Globus pallidus (tissue), 1 donor: ENCODE results near the gene CPB2.

Experiments used
- DNase-seq: peaks from one replicate; pipeline ENCODE4 v3.0.0-alpha.2; 2015; ENCODE audit warnings: low spot score

CPB2 gene

DNA sequence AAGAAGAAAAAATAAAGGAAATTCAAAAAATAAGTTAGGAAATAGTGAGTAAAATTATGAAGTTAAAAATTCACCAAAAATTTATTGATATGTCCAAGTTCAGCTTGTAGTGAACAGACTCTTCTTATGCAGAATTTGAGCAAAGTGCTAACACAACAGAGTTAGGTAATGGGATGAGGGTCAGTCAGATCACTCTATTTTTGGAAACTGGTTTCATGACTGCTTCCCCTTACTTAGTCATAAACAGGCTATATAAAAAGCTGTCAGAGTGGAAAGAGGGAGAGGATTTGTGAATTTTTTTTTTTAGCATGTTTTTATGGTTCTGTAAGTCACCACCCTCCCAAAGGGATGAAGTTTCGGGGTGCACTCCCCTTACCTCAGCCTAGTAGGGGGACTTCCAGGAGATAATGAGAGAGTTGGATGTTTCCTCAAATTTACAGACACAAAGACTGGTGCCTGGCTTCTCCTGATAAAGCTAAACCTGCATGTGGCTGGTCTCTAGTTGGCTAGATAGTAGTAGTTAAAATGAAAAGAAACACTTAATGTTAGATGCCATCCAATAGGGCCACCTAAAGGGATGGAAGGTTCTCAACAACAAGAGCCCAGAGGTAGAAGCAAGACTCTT is 4.5 kb downstream of the CPB2 start:
- DNase-seq, result no peak

DNA sequence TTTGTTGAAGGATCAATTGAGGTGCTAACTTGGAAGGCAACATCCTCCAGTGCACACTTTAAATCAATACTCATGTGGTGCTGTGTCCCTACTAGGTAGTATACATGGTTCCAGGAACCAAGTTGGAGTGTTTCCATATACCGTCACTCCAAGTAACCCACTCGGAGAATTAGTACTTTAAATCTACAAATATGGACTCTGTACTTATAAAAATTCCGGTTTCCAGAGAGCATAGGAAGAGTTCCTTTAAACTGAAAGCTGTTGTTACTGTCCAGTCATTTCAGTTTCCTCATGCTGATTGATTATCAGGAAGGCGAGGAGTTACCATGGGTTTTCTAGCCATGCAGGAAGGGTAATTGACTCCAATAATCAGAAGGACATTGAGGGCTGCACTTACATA is 7.2 kb downstream of the CPB2 start:
- no peak for DNase-seq

DNA sequence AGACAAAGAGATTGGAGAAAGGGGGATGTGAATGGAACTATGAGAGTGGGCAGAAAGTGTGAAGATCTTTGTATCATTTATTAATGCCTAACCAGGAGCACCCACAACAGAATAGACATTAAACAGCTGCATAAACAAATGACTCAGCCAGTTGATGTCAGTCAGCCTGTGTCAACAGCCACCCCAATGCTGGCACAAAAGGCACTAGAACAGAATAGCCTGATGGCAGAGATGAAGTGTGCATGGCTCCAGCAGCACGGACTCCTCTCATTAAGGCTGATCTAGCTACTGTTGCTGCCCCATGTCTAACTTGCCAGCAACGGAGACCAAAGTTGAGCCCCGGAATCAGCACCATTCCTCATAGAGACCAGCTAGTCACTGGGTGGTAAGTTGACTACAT is 7.8 kb downstream of the CPB2 start:
- DNase-seq, result peak; percentile 86

DNA sequence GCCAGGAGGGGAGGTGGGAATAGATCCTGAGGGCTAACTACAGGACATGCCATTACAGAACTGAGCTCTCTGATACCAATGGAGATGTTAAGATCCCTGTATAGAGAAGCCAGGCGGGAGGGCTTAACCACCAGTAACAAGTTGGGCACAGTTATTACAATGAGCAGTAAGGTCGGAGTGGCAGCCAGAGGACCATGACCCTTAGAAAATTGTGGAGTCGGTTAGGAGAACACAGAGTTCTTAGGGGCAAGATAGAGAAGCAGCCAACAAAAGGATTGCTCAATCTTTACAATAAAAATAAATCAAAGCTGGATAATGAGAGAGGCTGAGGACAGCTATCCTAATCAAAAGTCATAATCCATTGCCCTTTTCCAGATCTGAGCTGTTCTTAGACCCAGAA is 10.4 kb downstream of the CPB2 start:
- no peak for DNase-seq

DNA sequence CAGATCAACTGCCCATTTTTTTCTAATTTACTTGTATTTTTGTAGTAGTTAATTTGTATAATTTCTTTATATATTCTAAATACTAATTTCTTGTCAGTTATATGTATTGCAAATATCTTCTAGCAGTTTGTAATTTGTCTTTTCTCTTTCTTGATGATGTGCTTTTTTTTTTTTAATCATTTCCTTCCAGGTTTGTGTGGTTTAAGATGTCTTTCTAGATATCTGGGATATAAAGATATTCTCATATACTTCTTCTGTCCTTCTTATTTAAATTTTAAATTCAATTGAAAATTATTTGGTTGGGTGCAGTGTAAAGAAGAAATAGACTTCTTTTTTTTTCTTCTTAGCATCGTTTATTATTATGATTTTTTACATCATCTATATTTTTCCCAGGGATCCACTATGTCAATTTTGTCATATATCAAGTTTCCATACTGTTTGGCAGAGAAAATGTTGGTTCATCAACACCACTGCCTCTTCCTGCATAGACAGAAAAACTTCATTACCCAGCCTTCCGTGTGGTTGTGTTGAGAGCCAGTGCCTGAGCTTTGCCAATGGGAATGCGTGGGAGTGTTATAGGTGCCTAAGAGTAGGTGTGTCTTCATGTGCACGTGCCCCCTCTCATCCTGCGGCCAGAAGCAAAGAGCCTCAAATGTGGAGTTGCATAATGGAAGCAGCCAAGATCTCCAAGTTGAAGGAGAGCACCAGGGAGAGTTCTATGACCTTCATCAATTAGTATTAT is 15.8 kb downstream of the CPB2 start:
- no peak for DNase-seq

DNA sequence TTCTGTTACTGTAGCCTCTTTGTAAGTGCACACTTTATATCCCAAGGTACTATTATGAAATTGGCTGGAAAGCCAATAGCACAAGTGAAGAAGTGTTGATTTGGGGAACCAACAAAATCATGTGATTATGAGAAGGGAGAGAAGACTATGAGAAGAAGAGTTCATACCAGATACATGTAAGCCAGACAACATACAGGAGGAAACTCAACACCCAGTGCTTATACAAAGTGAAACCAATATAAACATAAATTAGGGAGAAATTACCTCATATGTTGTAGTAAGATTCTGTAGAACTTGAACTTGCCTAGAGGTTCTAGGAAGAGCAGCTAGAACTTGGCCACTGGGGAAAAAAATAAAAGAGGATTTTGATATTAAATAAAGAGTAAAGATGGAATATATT is 17.4 kb downstream of the CPB2 start:
- DNase-seq, result no peak

DNA sequence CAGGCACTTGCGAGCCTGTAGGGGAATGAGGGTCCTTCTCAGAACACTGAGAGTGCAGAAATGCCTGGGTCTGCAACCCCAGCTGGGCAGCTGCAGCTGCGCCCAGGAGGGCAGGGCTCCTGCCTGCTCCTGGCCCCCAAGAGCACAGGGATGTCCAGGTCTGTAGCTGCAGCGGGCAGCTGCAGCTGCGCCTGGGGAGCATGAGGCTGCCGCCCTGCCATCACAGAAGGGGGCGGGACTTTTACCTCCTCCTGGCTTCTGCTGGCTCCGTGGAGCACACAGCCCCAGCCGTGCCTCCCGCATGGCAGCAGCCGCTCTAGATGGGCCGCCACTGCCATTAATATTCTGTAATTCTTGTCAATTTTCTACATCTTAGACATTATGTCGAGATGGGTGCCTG is 17.8 kb downstream of the CPB2 start:
- no peak for DNase-seq

DNA sequence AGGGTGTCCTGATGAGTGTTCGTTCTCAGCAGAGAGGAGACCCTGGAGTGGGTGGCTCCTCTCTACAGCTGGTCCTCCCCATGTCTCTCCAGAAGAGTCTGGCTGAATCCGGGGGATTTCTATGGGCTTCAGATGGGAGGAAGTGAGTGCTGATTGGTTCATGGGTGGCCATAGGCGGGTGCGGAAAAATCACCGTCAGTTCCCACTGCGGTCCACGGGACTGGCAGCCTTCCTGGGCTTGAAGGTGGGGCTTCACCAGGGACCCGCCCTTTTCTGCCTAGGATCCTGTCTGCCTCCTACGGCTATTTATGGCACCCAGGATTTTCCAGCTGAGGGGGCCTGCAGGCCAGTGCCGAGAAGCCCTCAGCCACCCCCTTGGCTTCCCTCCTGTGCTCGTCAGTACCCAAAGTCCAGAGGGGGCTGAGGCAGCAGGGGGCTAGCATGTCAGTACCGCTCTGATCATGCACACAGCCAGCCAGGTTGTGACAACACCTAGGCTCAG is 18.4 kb downstream of the CPB2 start:
- DNase-seq, result no peak

DNA sequence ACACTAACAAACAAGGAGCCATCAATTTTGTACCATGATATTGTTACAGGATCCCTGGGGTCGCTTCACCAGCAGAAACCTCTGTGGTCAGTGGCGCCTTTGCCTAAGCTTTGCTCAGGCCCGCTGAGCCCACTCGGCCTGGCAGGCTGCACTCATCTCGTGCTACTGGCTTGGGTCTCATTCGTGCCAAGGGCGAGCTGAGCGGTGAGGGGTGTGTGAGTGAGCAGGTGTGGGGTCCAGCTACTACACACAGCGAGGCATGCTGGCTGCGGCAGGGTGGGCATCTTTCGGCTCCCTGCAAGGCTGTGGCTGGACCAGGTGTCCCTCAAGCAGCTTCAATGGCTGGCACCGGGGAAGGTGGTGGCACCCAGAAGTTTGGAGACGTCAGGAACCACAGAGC is 19.1 kb downstream of the CPB2 start:
- no peak for DNase-seq

DNA sequence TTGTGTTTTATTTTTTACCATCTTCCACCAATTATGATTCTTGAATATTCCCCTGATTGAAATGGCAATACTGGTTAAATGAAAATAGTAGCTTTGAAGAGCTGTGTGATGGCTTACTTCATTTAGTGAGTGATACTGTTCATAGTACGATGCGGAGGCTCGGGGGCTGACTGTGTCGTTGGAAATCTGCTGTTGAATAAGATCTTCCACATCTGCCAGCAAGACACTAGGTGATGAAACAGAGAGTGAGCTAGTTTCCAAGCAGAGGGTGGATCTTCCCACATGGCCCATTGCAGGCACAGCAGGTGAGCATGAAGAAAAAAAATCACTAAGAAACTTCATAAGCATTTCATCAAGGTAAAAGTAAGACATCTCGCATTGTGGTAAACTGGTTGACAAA is 22.5 kb downstream of the CPB2 start:
- DNase-seq, result no peak

DNA sequence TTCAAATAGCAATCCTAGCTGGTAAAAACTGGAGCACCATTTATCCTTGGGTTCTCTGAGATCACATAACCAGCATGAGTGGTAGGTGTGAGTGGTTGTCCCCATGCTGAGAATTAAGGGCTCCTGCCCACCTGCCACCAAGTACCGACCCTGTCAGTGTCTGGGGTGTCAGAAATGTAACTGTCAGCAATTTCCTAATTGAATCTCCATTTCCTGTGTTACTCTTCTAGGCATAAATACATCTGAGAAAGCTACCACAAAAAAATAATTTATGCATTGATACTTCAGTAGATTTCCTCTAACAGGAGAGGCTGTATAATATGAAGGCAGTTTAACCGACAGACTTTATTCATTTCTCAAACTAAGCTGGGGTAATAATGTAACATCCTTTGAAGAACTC is 25.1 kb downstream of the CPB2 start:
- DNase-seq, result no peak

DNA sequence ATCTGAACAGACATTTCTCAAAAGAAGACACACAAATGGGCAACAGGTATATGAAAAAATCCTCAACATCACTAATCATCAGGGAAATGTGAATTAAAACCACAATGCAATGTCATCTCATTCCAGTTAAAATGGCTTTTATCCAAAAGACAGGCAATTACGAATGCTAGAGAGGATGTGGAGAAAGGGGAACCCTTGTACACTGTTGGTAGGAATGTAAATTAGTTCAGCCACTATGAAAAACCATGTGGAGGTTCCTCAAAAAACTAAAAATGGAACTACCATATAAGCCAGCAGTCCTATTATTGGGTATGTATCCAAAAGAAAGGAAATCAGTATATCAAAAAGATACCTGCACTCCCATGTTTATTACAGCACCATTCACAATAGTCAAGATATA is 27.6 kb downstream of the CPB2 start:
- DNase-seq, result no peak

DNA sequence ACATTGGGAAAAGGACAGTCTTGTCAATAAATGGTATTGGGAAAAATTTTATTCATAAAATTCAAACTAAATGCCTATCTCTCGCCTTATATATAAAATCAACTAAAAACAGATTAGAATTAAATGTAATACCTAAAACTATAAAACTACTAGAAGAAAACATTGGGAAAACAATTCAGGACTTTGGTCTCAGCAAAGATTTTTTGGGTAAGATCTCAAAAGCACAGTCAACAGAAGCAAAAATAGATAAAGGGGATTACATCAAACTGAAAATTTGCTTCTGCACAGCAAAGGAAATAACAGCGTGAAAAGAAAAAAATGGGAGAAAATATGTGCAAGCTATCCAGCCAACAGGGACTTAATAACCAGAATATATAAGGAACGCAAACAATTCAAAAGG is 28.0 kb downstream of the CPB2 start:
- no peak for DNase-seq

DNA sequence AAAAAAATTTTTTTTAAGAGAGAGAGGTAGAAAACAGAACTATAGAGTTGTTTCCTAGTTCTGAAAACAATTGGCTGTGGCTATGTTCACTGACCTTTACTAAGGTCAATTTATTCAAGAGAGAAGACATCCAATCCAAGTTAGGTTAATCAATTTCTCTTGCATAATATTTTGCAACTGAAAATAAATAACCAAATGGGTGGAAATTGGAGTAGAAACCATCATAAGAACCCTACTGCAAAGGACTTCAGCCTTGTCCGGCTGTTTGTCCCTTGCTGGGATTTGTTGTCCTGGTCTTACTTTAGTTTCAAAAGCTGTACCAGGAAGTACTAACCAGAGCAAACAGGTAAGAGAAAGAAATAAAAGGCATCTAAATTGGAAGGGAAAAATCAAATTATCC is 29.0 kb downstream of the CPB2 start:
- no peak for DNase-seq

DNA sequence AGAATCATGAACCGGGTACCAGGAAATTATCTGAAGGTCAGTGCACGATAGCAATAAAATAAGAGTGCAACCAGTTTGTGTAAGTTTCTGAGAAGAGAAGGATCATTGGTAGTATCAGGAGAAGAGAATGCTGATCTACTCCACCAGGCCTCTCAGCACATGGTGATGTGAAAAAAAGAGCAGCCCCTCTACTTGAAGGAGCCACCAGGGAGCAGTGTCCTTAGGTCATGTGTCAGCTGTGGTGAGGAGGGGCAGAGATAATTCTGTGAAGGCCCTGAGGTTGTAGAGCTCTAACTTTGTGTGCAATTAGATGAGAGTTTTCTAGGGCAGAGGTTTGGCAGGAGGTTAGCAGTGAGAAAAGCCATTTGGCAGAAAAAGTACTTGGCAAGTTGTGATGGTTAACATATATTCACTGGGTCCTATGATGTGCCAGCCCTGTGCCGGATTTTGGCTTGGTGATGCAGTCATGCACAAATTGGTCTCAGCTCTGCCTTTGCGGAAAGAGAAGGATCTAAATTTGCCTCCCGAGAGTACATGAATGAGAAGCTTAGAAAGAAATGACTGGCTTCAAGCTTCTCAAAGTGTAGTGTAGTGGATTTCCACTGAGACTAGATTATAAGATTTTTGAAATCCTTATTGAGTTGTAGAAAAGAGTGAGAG is 33.1 kb downstream of the CPB2 start:
- DNase-seq, result no peak

DNA sequence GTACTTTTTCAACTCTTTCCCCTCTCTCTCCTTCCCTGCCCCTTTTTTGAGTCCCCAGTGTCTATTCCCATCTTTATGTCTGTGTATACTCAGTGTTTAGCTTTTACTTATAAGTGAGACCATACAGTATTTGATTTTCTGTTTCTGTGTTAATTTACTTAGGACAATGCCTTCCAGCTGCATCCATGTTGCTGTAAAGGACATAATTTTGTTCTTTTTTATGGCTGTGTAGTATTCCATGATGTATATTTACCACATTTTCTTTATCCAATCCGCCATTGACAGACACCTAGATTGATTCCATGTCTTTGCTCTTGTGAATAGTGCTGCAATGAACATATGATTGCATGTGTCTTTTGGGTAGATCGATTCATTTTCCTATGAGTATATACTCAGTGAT is 41.5 kb downstream of the CPB2 start:
- no peak for DNase-seq

DNA sequence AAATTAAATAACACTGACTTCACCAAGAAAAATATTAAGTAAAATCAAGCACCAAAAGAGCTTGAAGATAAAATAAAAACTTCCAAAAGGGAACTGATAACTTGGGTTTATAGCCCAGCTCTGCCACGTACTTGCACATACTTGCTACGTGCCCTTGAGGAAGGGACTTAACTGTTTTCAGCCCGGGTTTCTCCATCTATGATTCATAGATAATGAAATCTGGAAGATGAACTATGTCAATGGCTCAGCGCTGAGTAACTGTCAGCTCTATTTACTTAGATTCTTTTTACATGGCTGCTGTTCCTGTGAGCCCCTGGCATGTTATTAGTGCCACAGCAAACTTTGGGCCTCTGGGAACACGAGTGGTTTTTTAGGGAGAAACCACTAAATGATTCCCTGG is 42.6 kb downstream of the CPB2 start:
- DNase-seq, result no peak

DNA sequence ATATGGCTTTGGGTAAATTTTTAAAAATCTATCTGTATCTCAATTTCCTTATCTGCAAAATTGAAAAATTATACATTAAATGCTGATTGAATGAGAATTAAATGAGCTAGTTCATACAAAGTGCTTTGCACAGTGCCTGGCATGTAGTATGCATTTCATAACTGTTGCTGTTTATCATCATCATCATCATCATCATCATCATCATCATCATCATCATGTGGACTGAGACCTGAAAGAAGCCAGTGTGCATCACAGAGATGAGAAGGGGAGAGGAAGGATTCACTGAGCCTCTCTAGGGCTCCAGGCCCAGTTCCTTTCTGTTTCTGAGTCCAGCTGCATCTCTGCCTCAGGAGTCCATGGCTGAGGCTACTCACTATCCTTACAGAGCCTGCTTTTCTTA is 45.4 kb downstream of the CPB2 start:
- peak; percentile 43 for DNase-seq

DNA sequence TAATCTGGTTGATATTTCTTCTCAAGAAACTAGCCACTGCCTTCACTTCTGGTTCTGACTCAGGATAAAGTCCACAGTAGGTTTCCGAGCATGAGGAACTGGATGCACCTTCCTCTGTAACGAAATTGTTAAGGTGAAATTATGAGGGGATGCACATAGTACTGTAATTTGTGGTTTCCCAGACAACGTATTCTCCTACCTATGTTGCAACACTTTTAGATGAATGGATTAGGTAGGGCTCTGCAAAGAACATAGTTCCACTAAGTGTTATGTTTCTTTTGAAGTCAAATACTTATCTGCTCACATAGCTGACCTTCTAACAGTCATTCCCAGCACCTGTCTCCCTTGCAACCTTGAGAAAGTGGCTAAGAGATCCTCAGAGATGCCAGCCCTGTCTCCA is 46.6 kb downstream of the CPB2 start:
- peak; percentile 17 for DNase-seq

DNA sequence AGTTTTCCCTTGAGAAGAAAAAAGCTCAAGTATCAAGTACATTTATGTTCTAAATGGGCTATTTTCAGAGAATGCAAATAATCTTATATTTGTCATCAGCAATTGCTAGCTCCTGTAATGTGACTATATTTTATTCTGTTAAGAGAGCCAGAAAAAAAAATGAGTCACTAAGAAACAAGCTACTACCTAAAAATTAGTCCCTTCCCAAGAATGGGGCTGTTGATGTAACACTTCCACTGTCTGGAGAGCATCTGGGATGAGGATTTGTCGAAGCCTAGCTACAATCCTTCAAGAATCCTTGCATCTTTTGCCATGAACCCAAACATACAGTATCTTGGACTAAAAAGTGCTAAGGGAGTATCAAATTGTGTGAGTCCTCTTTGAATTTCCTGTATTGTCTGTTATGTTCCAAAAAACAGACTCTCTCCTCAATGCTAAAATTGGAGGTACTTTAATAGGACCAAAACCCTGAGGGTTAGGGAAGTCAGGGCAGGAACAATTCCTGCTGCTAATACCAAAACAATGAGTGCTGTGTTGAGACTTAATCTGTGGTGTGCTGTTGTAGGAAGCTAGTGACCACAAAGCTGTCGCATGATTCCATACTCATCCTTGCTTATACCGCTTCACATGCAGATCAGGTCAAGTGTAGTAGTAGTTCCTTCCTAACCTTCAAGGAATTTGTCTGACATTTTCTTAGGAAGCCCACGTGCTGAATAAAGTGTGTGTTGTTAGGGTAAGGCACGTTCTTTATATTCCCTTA is 47.4 kb downstream of the CPB2 start:
- DNase-seq, result peak; percentile 83

DNA sequence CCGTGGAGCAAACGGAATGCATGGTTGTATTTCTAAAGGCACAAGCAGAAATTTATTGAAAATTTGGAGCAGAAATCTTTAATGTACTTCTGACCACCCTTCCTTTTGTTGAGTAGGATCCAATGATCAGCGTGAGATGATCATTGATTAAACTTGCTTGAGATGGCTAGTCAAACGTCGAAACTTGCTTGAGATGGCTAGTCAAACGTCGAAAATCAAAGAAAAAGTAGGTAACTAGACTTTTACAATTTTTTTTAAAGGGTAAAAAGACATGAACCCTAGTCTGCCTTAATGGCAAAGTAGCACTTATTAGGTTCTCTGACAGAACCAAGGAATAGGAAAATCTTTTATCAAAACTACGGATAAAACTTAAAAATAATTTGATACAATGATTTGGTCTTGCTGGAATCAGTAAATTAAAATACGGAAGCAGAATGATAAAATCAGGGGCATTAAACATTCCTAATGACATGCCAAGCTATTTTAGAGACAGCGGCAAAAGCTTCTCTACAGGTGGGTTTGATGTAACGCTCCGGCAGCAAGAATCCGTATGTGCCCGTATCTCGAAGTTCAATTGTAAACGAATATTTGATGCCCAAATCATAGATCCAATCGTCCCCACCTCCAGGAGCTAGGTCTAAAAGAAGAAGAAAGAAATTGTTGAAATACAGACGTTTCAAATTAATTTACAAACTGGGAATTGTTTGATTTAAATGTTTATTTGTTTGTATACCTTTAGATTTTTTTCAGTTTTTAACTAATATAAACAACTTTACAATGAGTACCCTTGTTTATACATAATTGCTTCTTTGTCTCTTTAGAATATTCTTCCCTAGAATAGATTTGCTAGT is 51.4 kb downstream of the CPB2 start:
- DNase-seq, result peak; percentile 37
